B cell (primary cell): ENCODE results near the gene RPL27.

Experiments used
- CTCF ChIP-seq: fragments of 200-600 bp; IDR thresholded peaks from one replicate; pipeline ENCODE4 v1.8.0; 2022; ENCODE audit warnings: antibody characterized with exemption, mild to moderate bottlenecking
- EZH2 ChIP-seq: IDR thresholded peaks from 2 replicates; pipeline ENCODE4 v1.6.1; 2012; ENCODE audit warnings: borderline replicate concordance, low read depth, mild to moderate bottlenecking, moderate library complexity, low read length; ENCODE audit not compliant: insufficient read depth, poor library complexity, severe bottlenecking

- TF ChIP-seq CTCF (no peak), EZH2 (no peak)
These were observed 15.1 kb downstream of the RPL27 start for GRCh38 chr17:43013296-43013695.
